PC-9 (cell line): ENCODE data around the gene CPTP. TPM values are rescaled to one million over a fixed set of nuclear protein-coding genes. Genes with fewer than 3 reads are reported as not detected.

Experiments
- BruUV-seq: library from RNA; stranded (reverse); fragments of 400-500 nt; replicated peaks from 2 replicates; lab custom pipeline; 2021; lab: Mats Ljungman, UMichigan
- CTCF ChIA-PET: fragments of 300-600 bp; sonication (Branson Sonifier 250); formaldehyde crosslinking; loops from one replicate; lab custom pipeline; 2022; ENCODE audit warnings: antibody characterized with exemption; lab: Charles Lee
- POLR2A ChIA-PET: fragments of 300-600 bp; sonication (Branson Sonifier 250); formaldehyde crosslinking; loops from one replicate; lab custom pipeline; 2022; ENCODE audit warnings: antibody characterized with exemption; ENCODE audit not compliant: unreplicated experiment; lab: Charles Lee
- DNase-seq, 2 experiments: peaks; one replicate each; pipeline versions ENCODE4 v3.0.0 to v3.0.0-alpha.2; 2015 to 2022; ENCODE audit warnings: mixed read lengths in 1 of 2
- H2AFZ ChIP-seq: fragments of 200-600 bp; sonication (generic); 2 replicates; pipeline ENCODE4 v1.8.1; 2017; ENCODE audit warnings: antibody characterized with exemption
- H3F3A ChIP-seq: fragments of 200-600 bp; sonication (generic); 2 replicates; pipeline ENCODE4 v1.8.1; 2017; ENCODE audit warnings: antibody characterized with exemption, mild to moderate bottlenecking, low read depth; ENCODE audit not compliant: insufficient read depth
- H3K27ac ChIP-seq: fragments of 200-600 bp; sonication (generic); 2 replicates; pipeline ENCODE4 v1.6.1; 2016; ENCODE audit warnings: mixed run types
- H3K27me3 ChIP-seq: fragments of 200-600 bp; sonication (generic); 2 replicates; pipeline ENCODE4 v1.6.1; 2016; ENCODE audit warnings: low read depth, mixed run types; ENCODE audit not compliant: insufficient read depth
- H3K36me3 ChIP-seq: fragments of 200-600 bp; sonication (generic); 2 replicates; pipeline ENCODE4 v1.6.1; 2016; ENCODE audit warnings: low read depth, mixed run types
- H3K4me1 ChIP-seq: fragments of 200-600 bp; sonication (generic); replicated peaks from 2 replicates; pipeline ENCODE4 v1.6.1; 2016; ENCODE audit warnings: mixed run types; ENCODE audit not compliant: insufficient read depth
- H3K4me2 ChIP-seq: fragments of 200-600 bp; sonication (generic); 2 replicates; pipeline ENCODE4 v1.6.1; 2017; ENCODE audit warnings: mixed run types
- H3K4me3 ChIP-seq: fragments of 200-600 bp; sonication (generic); 2 replicates; pipeline ENCODE4 v1.6.1; 2016; ENCODE audit warnings: mixed run types
- H3K79me2 ChIP-seq: fragments of 200-600 bp; sonication (generic); 2 replicates; pipeline ENCODE4 v1.6.1; 2017; ENCODE audit warnings: low read depth, mixed run types
- H3K9me2 ChIP-seq: fragments of 200-600 bp; sonication (generic); 2 replicates; pipeline ENCODE4 v1.8.1; 2017; ENCODE audit warnings: mild to moderate bottlenecking; ENCODE audit not compliant: insufficient read depth
- H3K9me3 ChIP-seq: fragments of 200-600 bp; sonication (generic); 2 replicates; pipeline ENCODE4 v1.8.1; 2016; ENCODE audit warnings: low read depth; ENCODE audit not compliant: insufficient read depth
- H4K20me1 ChIP-seq: fragments of 200-600 bp; sonication (generic); 2 replicates; pipeline ENCODE4 v1.8.1; 2017; ENCODE audit not compliant: insufficient read depth
- EZH2 ChIP-seq: fragments of 200-600 bp; sonication (generic); IDR thresholded peaks from 2 replicates; pipeline ENCODE4 v1.8.0; 2017; ENCODE audit warnings: antibody characterized with exemption, low read depth
- intact Hi-C: fragments of 100-400 bp; cut with micrococcal nuclease; formaldehyde crosslinking; loops from one replicate; pipeline ENCODE4 v1.10.0; 2022; ENCODE audit not compliant: unreplicated experiment
- total RNA-seq: library from RNA; stranded (reverse); gene quantifications from 2 replicates; pipeline ENCODE4 v1.2.3, GENCODE V29; 2021
- TF ChIP-seq, protein P1 (sequence below): fragments of 200-600 bp; sonication (generic); conservative IDR thresholded peaks from 2 replicates; pipeline ENCODE4 v1.6.1; 2017; ENCODE audit warnings: mixed run types, antibody characterized with exemption, mild to moderate bottlenecking, moderate library complexity

Gene CPTP
- total RNA-seq, 1 experiment from 2014 or later: 33.7 TPM

- peak overlapping the region; percentile 93; the same call in 1 of the 2 replicates for H3K4me2 ChIP-seq
- no peaks in the 10 kb centered on the region for H3K27me3 ChIP-seq
- peaks cover 60% of the 10 kb centered on the region for H3F3A ChIP-seq
- ChIA-PET POLR2A (no interaction called here), CTCF (interaction anchor here (0.6 kb wide), 1 partner anchor 33 kb away, joined by 3 read pairs; no protein-coding TSS in a partner anchor)
- no peak overlapping the region for H3K4me3 ChIP-seq
- H3K9me2 ChIP-seq: no peaks in the 10 kb centered on the region
- H3K79me2 ChIP-seq: peaks cover 64% of the 10 kb centered on the region
- peaks cover 10% of the 10 kb centered on the region; the same call in 1 of the 2 replicates for H3K36me3 ChIP-seq
- H3K9me3 ChIP-seq: no peaks in the 10 kb centered on the region
- H3K27ac ChIP-seq: peak overlapping the region; percentile 92
- no peak for DNase-seq
- no peaks in the 10 kb centered on the region for H4K20me1 ChIP-seq
- no peak for TF ChIP-seq EZH2
- TF ChIP-seq, protein P1, sequence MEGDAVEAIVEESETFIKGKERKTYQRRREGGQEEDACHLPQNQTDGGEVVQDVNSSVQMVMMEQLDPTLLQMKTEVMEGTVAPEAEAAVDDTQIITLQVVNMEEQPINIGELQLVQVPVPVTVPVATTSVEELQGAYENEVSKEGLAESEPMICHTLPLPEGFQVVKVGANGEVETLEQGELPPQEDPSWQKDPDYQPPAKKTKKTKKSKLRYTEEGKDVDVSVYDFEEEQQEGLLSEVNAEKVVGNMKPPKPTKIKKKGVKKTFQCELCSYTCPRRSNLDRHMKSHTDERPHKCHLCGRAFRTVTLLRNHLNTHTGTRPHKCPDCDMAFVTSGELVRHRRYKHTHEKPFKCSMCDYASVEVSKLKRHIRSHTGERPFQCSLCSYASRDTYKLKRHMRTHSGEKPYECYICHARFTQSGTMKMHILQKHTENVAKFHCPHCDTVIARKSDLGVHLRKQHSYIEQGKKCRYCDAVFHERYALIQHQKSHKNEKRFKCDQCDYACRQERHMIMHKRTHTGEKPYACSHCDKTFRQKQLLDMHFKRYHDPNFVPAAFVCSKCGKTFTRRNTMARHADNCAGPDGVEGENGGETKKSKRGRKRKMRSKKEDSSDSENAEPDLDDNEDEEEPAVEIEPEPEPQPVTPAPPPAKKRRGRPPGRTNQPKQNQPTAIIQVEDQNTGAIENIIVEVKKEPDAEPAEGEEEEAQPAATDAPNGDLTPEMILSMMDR: no peak
- BruUV-seq: no TSS peak
- H2AFZ ChIP-seq: no peak overlapping the region
- intact Hi-C loops: loop anchor here (10.0 kb wide), 1 partner anchor 92 kb away; the partner anchor contains the start of gene VWA1
- H3K4me1 ChIP-seq: peaks cover 51% of the 10 kb centered on the region
These were observed 18.0 kb downstream of the CPTP start for GRCh38 chr1:1342584-1343115.

GRCh38 chr1:1343811-1344421 is 19.3 kb downstream of the CPTP start:
- TF ChIP-seq EZH2: no peak
- H3K4me1 ChIP-seq: peaks cover 51% of the 10 kb centered on the region

GRCh38 chr1:1344655-1345361 is 20.2 kb downstream of the CPTP start:
- peak overlapping the region; percentile 93 for H3K4me2 ChIP-seq
- H2AFZ ChIP-seq: no peak overlapping the region
- POLR2A ChIA-PET: no interaction called here

More at GRCh38 chr1:1343811-1344421, 19.3 kb downstream of the CPTP start:
- ChIA-PET CTCF (interaction anchor here (0.6 kb wide), 1 partner anchor 155 kb away, joined by 6 read pairs; no protein-coding TSS in a partner anchor), POLR2A (interaction anchor here (0.6 kb wide), 1 partner anchor 31 kb away, joined by 6 read pairs; the partner anchor contains the start of gene AURKAIP1)
- peak overlapping the region; percentile 32; the same call in 1 of the 2 replicates for H3K4me3 ChIP-seq
- peak overlapping the region; percentile 93 for H3K4me2 ChIP-seq
- intact Hi-C loops: loop anchor here (1.0 to 10.0 kb wide), 5 partner anchors 13 to 161 kb away; partner anchors contain the start of genes TAS1R3 and VWA1
- no peaks in the 10 kb centered on the region for H3K9me3 ChIP-seq
- no peaks in the 10 kb centered on the region for H3K9me2 ChIP-seq
- no peaks in the 10 kb centered on the region for H3K27me3 ChIP-seq
- peaks cover 76% of the 10 kb centered on the region for H3K79me2 ChIP-seq
- peak overlapping the region; percentile 92 for H3K27ac ChIP-seq
- H4K20me1 ChIP-seq: no peaks in the 10 kb centered on the region
- peak; percentile 88 for DNase-seq
- H3K36me3 ChIP-seq: peaks cover 10% of the 10 kb centered on the region; the same call in 1 of the 2 replicates
- BruUV-seq: TSS peak; percentile 17
- H2AFZ ChIP-seq: no peak overlapping the region
- peaks cover 67% of the 10 kb centered on the region for H3F3A ChIP-seq

More at GRCh38 chr1:1344655-1345361, 20.2 kb downstream of the CPTP start:
- Histone ChIP-seq H3K9me3 (no peaks in the 10 kb centered on the region), H3K4me3 (peak overlapping the region; percentile 85; the same call in 1 of the 2 replicates), H3F3A (peaks cover 67% of the 10 kb centered on the region), H3K4me1 (peaks cover 51% of the 10 kb centered on the region), H3K27ac (peak overlapping the region; percentile 92), H3K36me3 (peaks cover 10% of the 10 kb centered on the region; the same call in 1 of the 2 replicates), H3K9me2 (no peaks in the 10 kb centered on the region), H3K79me2 (peaks cover 76% of the 10 kb centered on the region), H4K20me1 (no peaks in the 10 kb centered on the region), H3K27me3 (no peaks in the 10 kb centered on the region)
- CTCF ChIA-PET: interaction anchor here (0.6 kb wide), 1 partner anchor 154 kb away, joined by 6 read pairs; no protein-coding TSS in a partner anchor
- peak; percentile 96 to 98 for DNase-seq
- intact Hi-C loops: loop anchor here (1.0 to 10.0 kb wide), 6 partner anchors 14 to 160 kb away; partner anchors contain the start of genes TAS1R3, UBE2J2 and VWA1
- no TSS peak for BruUV-seq
- no peak for TF ChIP-seq EZH2
- TF ChIP-seq, protein P1: peak; percentile 79
